H1 (cell line): ENCODE results near the gene C7orf57. TPM values are rescaled to one million over a fixed set of nuclear protein-coding genes. Genes with fewer than 3 reads are reported as not detected.
A peak's percentile ranks its signal among the peaks of the same experiment; 100 is the strongest.

Experiments
- CTCF ChIA-PET: fragments of 300-600 bp; sonication (Branson Sonifier 250); formaldehyde crosslinking; loops from one replicate; lab custom pipeline; 2021; ENCODE audit not compliant: partially characterized antibody; lab: Charles Lee
- POLR2A ChIA-PET: fragments of 300-600 bp; sonication (Branson Sonifier 250); formaldehyde crosslinking; loops from one replicate; lab custom pipeline; 2021; ENCODE audit warnings: inconsistent platforms; ENCODE audit not compliant: partially characterized antibody; lab: Charles Lee
- DNase-seq, 2 experiments: peaks; one replicate each; pipeline versions ENCODE4 v3.0.0 to v3.0.0-alpha.2; 2010 to 2022; ENCODE audit warnings: low spot score in 2 of 2, low read depth in 1 of 2, mixed read lengths in 1 of 2
- FAIRE-seq: peaks from 2 replicates; lab custom pipeline; 2011; peaks lifted over from hg19 to GRCh38; lab: Jason Lieb, UNC
- H2AFZ ChIP-seq: 2 replicates; pipeline ENCODE4 v1.8.1; 2012; ENCODE audit warnings: low read length, inconsistent platforms
- H2AK5ac ChIP-seq: 2 replicates; pipeline ENCODE4 v1.6.1; 2013; ENCODE audit warnings: low read depth, low read length
- H2BK120ac ChIP-seq: replicated peaks from 2 replicates; pipeline ENCODE3; 2013; ENCODE audit warnings: low read depth, low read length, inconsistent platforms
- H2BK12ac ChIP-seq: 2 replicates; pipeline ENCODE4 v1.6.1; 2013; ENCODE audit warnings: low read depth, low read length
- H2BK15ac ChIP-seq: 2 replicates; pipeline ENCODE4 v1.6.1; 2013; ENCODE audit warnings: low read length
- H2BK20ac ChIP-seq: 2 replicates; pipeline ENCODE4 v1.6.1; 2013; ENCODE audit warnings: low read length
- H2BK5ac ChIP-seq: 2 replicates; pipeline ENCODE4 v1.6.1; 2013; ENCODE audit warnings: low read depth, low read length
- H3K14ac ChIP-seq: 2 replicates; pipeline ENCODE4 v1.6.1; 2013; ENCODE audit warnings: inconsistent platforms; ENCODE audit not compliant: insufficient read length
- H3K18ac ChIP-seq: 2 replicates; pipeline ENCODE4 v1.6.1; 2013; ENCODE audit warnings: low read length; ENCODE audit errors: extremely low read depth
- H3K23ac ChIP-seq: 2 replicates; pipeline ENCODE4 v1.6.1; 2013; ENCODE audit warnings: inconsistent platforms; ENCODE audit not compliant: insufficient read length
- H3K23me2 ChIP-seq: 2 replicates; pipeline ENCODE4 v1.6.1; 2013; ENCODE audit warnings: low read depth, low read length
- H3K27ac ChIP-seq: 2 replicates; pipeline ENCODE4 v1.6.1; 2011; ENCODE audit warnings: low read depth, low read length, inconsistent platforms
- H3K27me3 ChIP-seq, 4 experiments: replicated peaks in 1 of 4; 1 replicate in 1 of 4; 2 replicates in 3 of 4; pipeline versions ENCODE4 v1.6.1 to v1.8.1; 2011 to 2013; ENCODE audit warnings: low read length in 3 of 4, mild to moderate bottlenecking in 3 of 4, inconsistent platforms in 2 of 4, mixed read lengths in 2 of 4, moderate library complexity in 1 of 4; ENCODE audit not compliant: control insufficient read depth in 3 of 4, insufficient read depth in 3 of 4; ENCODE audit errors: extremely low read depth in 1 of 4
- H3K36me3 ChIP-seq, 4 experiments: 2 replicates each; pipeline versions ENCODE4 v1.6.1 to v1.8.1; 2011 to 2013; ENCODE audit warnings: mild to moderate bottlenecking in 4 of 4, low read length in 3 of 4, moderate library complexity in 2 of 4, control low read depth in 1 of 4, inconsistent platforms in 1 of 4; ENCODE audit not compliant: insufficient read depth in 4 of 4, control insufficient read depth in 2 of 4
- H3K4ac ChIP-seq: replicated peaks from 2 replicates; pipeline ENCODE3; 2013; ENCODE audit warnings: low read length, low read depth, mixed read lengths, inconsistent platforms; ENCODE audit not compliant: insufficient read length
- H3K4me1 ChIP-seq, 4 experiments: replicated peaks in 1 of 4; 1 replicate in 1 of 4; 2 replicates in 3 of 4; pipeline versions ENCODE4 v1.6.1 to v1.8.1; 2011 to 2013; ENCODE audit warnings: low read length in 3 of 4, inconsistent platforms in 2 of 4, mixed read lengths in 1 of 4; ENCODE audit not compliant: insufficient read depth in 4 of 4, control insufficient read depth in 3 of 4
- H3K4me2 ChIP-seq, 2 experiments: 2 replicates each; pipeline versions ENCODE4 v1.6.1 to v1.8.1; 2011 to 2013; ENCODE audit warnings: low read depth in 2 of 2, low read length in 2 of 2, control low read depth in 1 of 2, inconsistent platforms in 1 of 2, mild to moderate bottlenecking in 1 of 2; ENCODE audit not compliant: insufficient read depth in 1 of 2
- H3K4me3 ChIP-seq, 4 experiments: fragments of 200-600, 300-600 bp in 1 of 4; sonication (generic), shearing (Covaris generic), sonication (Bioruptor Twin) in 1 of 4; 2 replicates each; pipeline versions ENCODE4 v1.5.1 to v1.8.1; 2011 to 2016; ENCODE audit warnings: low read length in 4 of 4, low read depth in 3 of 4, control low read depth in 2 of 4, inconsistent platforms in 2 of 4, mild to moderate bottlenecking in 2 of 4, mixed read lengths in 1 of 4, moderate library complexity in 1 of 4; ENCODE audit not compliant: insufficient read depth in 2 of 4; ENCODE audit errors: extremely low read depth in 1 of 4
- H3K56ac ChIP-seq: replicated peaks from 2 replicates; pipeline ENCODE3; 2013; ENCODE audit warnings: low read depth, mild to moderate bottlenecking, mixed read lengths, low read length, inconsistent platforms; ENCODE audit not compliant: insufficient read length
- H3K79me1 ChIP-seq: 2 replicates; pipeline ENCODE4 v1.6.1; 2013; ENCODE audit warnings: low read depth, low read length, control low read depth
- H3K79me2 ChIP-seq, 2 experiments: 2 replicates each; pipeline versions ENCODE4 v1.6.1 to v1.8.1; 2012 to 2013; ENCODE audit warnings: low read length in 2 of 2, mild to moderate bottlenecking in 2 of 2, inconsistent platforms in 1 of 2; ENCODE audit not compliant: insufficient read depth in 2 of 2, control insufficient read depth in 1 of 2
- H3K9ac ChIP-seq, 4 experiments: replicated peaks in 1 of 4; 1 replicate in 1 of 4; 2 replicates in 3 of 4; pipeline versions ENCODE4 v1.6.1 to v1.8.1; 2011 to 2013; ENCODE audit warnings: low read depth in 3 of 4, low read length in 3 of 4, control low read depth in 2 of 4, mild to moderate bottlenecking in 2 of 4, moderate library complexity in 2 of 4, inconsistent platforms in 1 of 4; ENCODE audit errors: extremely low read depth in 1 of 4
- H3K9me3 ChIP-seq, 2 experiments: 2 replicates each; pipeline versions ENCODE4 v1.6.1 to v1.8.1; 2012 to 2013; ENCODE audit warnings: mild to moderate bottlenecking in 2 of 2, moderate library complexity in 2 of 2, control low read depth in 1 of 2, inconsistent platforms in 1 of 2, low read depth in 1 of 2, low read length in 1 of 2, mixed read lengths in 1 of 2; ENCODE audit not compliant: insufficient read depth in 2 of 2
- H4K20me1 ChIP-seq, 2 experiments: replicated peaks in 1 of 2; 2 replicates each; pipeline versions ENCODE3 to v1.8.1; 2011 to 2013; ENCODE audit warnings: inconsistent platforms in 2 of 2, low read length in 2 of 2, mild to moderate bottlenecking in 1 of 2; ENCODE audit not compliant: insufficient read depth in 2 of 2, control insufficient read depth in 1 of 2
- H4K5ac ChIP-seq: 2 replicates; pipeline ENCODE4 v1.6.1; 2013; ENCODE audit warnings: low read length, low read depth, mixed read lengths, inconsistent platforms; ENCODE audit not compliant: insufficient read length
- H4K8ac ChIP-seq: 2 replicates; pipeline ENCODE4 v1.8.0; 2013; ENCODE audit warnings: mild to moderate bottlenecking, moderate library complexity, low read length, inconsistent platforms; ENCODE audit not compliant: insufficient read depth; ENCODE audit errors: extremely low read depth
- H4K91ac ChIP-seq: replicated peaks from 2 replicates; pipeline ENCODE3; 2013; ENCODE audit warnings: low read length, mixed read lengths, inconsistent platforms; ENCODE audit not compliant: insufficient read length
- BCL11A ChIP-seq, 2 experiments: IDR thresholded peaks; one replicate each; pipeline ENCODE4 v1.6.1; 2011; ENCODE audit warnings: low read depth in 2 of 2, low read length in 2 of 2, mild to moderate bottlenecking in 2 of 2
- CHD1 ChIP-seq: IDR thresholded peaks from 2 replicates; pipeline ENCODE4 v1.6.1; 2012; ENCODE audit warnings: low read depth, low read length, improper control_type of control experiment
- CREB1 ChIP-seq: IDR thresholded peaks from 2 replicates; pipeline ENCODE4 v1.6.1; 2012; ENCODE audit warnings: inconsistent platforms
- NANOG ChIP-seq: IDR thresholded peaks from 2 replicates; pipeline ENCODE4 v1.6.1; 2011; ENCODE audit warnings: low read length, low read depth, mild to moderate bottlenecking, inconsistent platforms; ENCODE audit not compliant: insufficient read depth, poor library complexity, severe bottlenecking
- RXRA ChIP-seq: IDR thresholded peaks from 2 replicates; pipeline ENCODE4 v1.6.1; 2011; ENCODE audit warnings: low read depth, mild to moderate bottlenecking, low read length, moderate library complexity; ENCODE audit not compliant: insufficient read depth
- SIRT6 ChIP-seq: IDR thresholded peaks from one replicate; pipeline ENCODE4 v1.7.1; 2012; ENCODE audit warnings: low read length, inconsistent platforms
- SP2 ChIP-seq: IDR thresholded peaks from 2 replicates; pipeline ENCODE4 v1.6.1; 2012; ENCODE audit warnings: mild to moderate bottlenecking, low read length, inconsistent platforms
- SP4 ChIP-seq: IDR thresholded peaks from 2 replicates; pipeline ENCODE4 v1.6.1; 2012; ENCODE audit warnings: low read length, inconsistent platforms
- TAF7 ChIP-seq: optimal IDR thresholded peaks from 2 replicates; pipeline ENCODE3; 2011; ENCODE audit warnings: low read depth, mild to moderate bottlenecking, inconsistent platforms, low read length, moderate library complexity, borderline replicate concordance
- USF2 ChIP-seq: IDR thresholded peaks from 2 replicates; pipeline ENCODE4 v1.6.1; 2011; ENCODE audit warnings: low read length, improper control_type of control experiment
- WGBS, 2 experiments: shearing (Covaris generic) in 1 of 2; methylation state at CpG; one replicate each; pipeline versions ENCODE4 v1.1.6 to v1.1.7; 2013 to 2015; ENCODE audit warnings: low lambda C conversion rate in 2 of 2, mixed read lengths in 2 of 2, inconsistent platforms in 1 of 2, low coverage in 1 of 2, missing lambda C conversion rate in 1 of 2; ENCODE audit not compliant: insufficient replicate concordance in 2 of 2, insufficient coverage in 1 of 2, insufficient read length in 1 of 2; ENCODE audit errors: extremely low coverage in 1 of 2, missing lambda C conversion rate in 1 of 2; 5-methylcytosine and 5-hydroxymethylcytosine counted together
- polyA plus RNA-seq, 7 experiments: library from polyadenylated mRNA; depleted of rRNA in 3 of 7; stranded (reverse) in 5 of 7; unstranded in 2 of 7; fragments of >200 nt in 5 of 7; fragments of 200-250 nt in 2 of 7; gene quantifications; 1 replicate in 5 of 7; 2 replicates in 1 of 7; 4 replicates in 1 of 7; pipeline versions ENCODE4 v1.2.1 to v1.2.3, GENCODE V29; 2011 to 2013; ENCODE audit warnings: missing spikeins in 2 of 7, mixed read lengths in 2 of 7
- total RNA-seq: library from RNA; stranded (reverse); fragmentation: NEBNext Ultra II Directional; extraction: Animal tissue kit (Norgen Biotek cat#: 25700); gene quantifications from 2 replicates; pipeline ENCODE4 v1.2.1, GENCODE V29; 2021
- TF ChIP-seq, protein P1 (sequence below): IDR thresholded peaks from 2 replicates; pipeline ENCODE4 v1.6.1; 2012; ENCODE audit warnings: inconsistent platforms

C7orf57 gene
- total and polyA plus RNA-seq, 2 of the 8 experiments (the other 6 are each of a cell fraction or from before 2014, with no cell fraction given), result 0.08 to 0.56 TPM

DNA sequence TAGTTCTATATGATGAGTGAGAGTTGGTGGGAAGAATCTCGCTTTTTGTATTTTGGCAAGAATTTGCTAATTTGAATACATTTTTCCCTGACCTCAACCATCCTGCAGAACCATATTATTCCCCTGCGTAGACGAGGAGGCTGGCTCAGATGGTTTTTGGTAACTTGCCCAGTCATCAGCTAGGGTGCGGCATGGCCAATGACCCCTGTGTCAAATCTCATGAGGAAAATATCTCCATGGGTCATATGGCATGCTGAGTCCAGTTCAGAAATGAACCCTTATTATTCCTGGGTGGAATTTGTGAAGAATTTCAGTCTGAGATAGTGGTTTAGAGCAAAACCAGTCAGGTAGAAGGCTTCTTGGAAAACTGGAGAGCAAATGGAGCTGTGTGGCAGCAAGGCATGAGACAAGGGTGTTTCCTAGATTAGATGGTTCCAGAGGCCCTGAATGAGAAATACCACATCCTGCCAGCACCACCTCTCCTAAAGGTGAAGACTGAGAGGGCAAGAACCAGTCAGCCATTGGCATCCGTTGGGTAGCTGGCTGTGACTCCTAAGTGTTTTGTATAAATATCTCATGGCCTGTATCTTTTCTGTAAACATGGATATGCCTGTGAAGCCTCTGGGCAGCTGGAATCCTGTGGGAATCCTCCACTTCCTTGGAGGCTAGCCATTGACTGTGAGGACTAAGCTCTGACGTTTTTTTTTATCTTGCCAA is 47.9 kb downstream of the C7orf57 start:
- Histone ChIP-seq H3K79me1 (no peaks in the 10 kb centered on the region), H2BK20ac (0 out of 2 replicates have a peak overlapping the region, but pooled peaks have one; percentile 6), H2BK15ac (no peak overlapping the region), H3K36me3 (no peaks in the 10 kb centered on the region), H3K23ac (no peak overlapping the region), H3K27ac (no peak overlapping the region), H4K91ac (peak overlapping the region; percentile 10), H2BK120ac (no peak overlapping the region), H3K9me3 (no peaks in the 10 kb centered on the region; a peak in 1 of 4 replicates), H3K4me2 (no peak overlapping the region), H3K4ac (peak overlapping the region; percentile 21), H2BK12ac (peak overlapping the region; percentile 55; the same call in 1 of the 2 replicates), H4K5ac (no peak overlapping the region), H3K4me1 (peaks cover 5 to 11% (median 5%) of the 10 kb centered on the region in 4 experiments), H3K79me2 (no peaks in the 10 kb centered on the region), H2AFZ (no peak overlapping the region; the same call in 1 of the 2 replicates), H2BK5ac (no peak overlapping the region), H4K8ac (no peak overlapping the region), H3K23me2 (no peaks in the 10 kb centered on the region; the same call in 1 of the 2 replicates), H2AK5ac (no peak overlapping the region), H3K14ac (no peak overlapping the region), H3K4me3 (no peak overlapping the region), H3K56ac (no peak overlapping the region), H4K20me1 (no peaks in the 10 kb centered on the region), H3K27me3 (no peaks in the 10 kb centered on the region), H3K18ac (no peak overlapping the region), H3K9ac (no peak overlapping the region)
- POLR2A ChIA-PET, result no interaction called here
- CTCF ChIA-PET, result interaction anchor here (0.9 to 2.7 kb wide), 4 partner anchors 20 to 95 kb away, joined by 3 to 10 read pairs (median 4); no protein-coding TSS in a partner anchor
- DNase-seq (no peak), FAIRE-seq (no peak)
- WGBS, 2 experiments, result 85% methylated on average over 6 of the region's 6 CpGs; no CpG with 5 or more reads in 1 of the 2 experiments
- TF ChIP-seq, protein P1, sequence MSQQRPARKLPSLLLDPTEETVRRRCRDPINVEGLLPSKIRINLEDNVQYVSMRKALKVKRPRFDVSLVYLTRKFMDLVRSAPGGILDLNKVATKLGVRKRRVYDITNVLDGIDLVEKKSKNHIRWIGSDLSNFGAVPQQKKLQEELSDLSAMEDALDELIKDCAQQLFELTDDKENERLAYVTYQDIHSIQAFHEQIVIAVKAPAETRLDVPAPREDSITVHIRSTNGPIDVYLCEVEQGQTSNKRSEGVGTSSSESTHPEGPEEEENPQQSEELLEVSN, result no peak
- TF ChIP-seq BCL11A (IDR thresholded peaks at IDR 0.05; ENCODE audit: low read depth in 2 of 2, low read length in 2 of 2) (no peak), CREB1 (no peak), NANOG (no peak), RXRA (no peak), TAF7 (no peak), SP4 (no peak), SP2 (no peak), USF2 (no peak), CHD1 (no peak), SIRT6 (no peak)
